Gastroesophageal sphincter (tissue), 4 donors: ENCODE measurements around the gene RC3H2. TPM values are rescaled to one million over a fixed set of nuclear protein-coding genes. Genes with fewer than 3 reads are reported as not detected.

Experiments used
- ATAC-seq: fragments of 150-250 bp; one replicate; pipeline ENCODE4 v1.9.1; 2016; ENCODE audit warnings: mild to moderate bottlenecking, moderate library complexity
- H3K27ac ChIP-seq, 4 donors: fragments of 200-600 bp; sonication (generic) in 3 of 4; 1 replicate in 3 of 4; 2 replicates in 1 of 4; pipeline ENCODE4 v1.5.1; 2016 to 2019
- H3K27me3 ChIP-seq: fragments of 200-600 bp; sonication (generic); one replicate; pipeline ENCODE4 v1.5.1; 2019
- H3K36me3 ChIP-seq, 2 donors: fragments of 200-600 bp; sonication (generic); one replicate each; pipeline ENCODE4 v1.5.1; 2019; ENCODE audit warnings: control low read depth in 1 of 2
- H3K4me1 ChIP-seq, 3 donors: fragments of 200-600 bp; sonication (generic); 1 replicate in 2 of 3; 2 replicates in 1 of 3; pipeline ENCODE4 v1.5.1; 2016 to 2019; ENCODE audit warnings: control low read depth in 2 of 3
- H3K4me3 ChIP-seq, 2 donors: fragments of 200-600 bp; sonication (generic); one replicate each; pipeline ENCODE4 v1.5.1; 2019; ENCODE audit warnings: mild to moderate bottlenecking in 1 of 2, moderate library complexity in 1 of 2
- H3K9me3 ChIP-seq, 3 donors: fragments of 200-600 bp; sonication (generic); one replicate each; pipeline ENCODE4 v1.5.1; 2017 to 2019; ENCODE audit warnings: control low read depth in 2 of 3
- CTCF ChIP-seq, 4 experiments: fragments of 200-600 bp in 2 of 4; fragments of 450-650 bp in 2 of 4; sonication (generic) in 1 of 4; IDR thresholded peaks; one replicate each; pipeline ENCODE4 v1.5.1; 2017 to 2019; ENCODE audit warnings: antibody characterized with exemption in 4 of 4, mild to moderate bottlenecking in 2 of 4, moderate library complexity in 2 of 4
- EP300 ChIP-seq: sonication (generic); formaldehyde crosslinking; IDR thresholded peaks from one replicate; pipeline ENCODE4 v1.6.1; 2017; ENCODE audit warnings: antibody characterized with exemption, mild to moderate bottlenecking
- POLR2A ChIP-seq, 2 donors: fragments of 450-650 bp; IDR thresholded peaks; one replicate each; pipeline ENCODE4 v1.6.1; 2017; ENCODE audit warnings: antibody characterized with exemption in 2 of 2, mild to moderate bottlenecking in 2 of 2, moderate library complexity in 1 of 2
- POLR2AphosphoS5 ChIP-seq: sonication (generic); formaldehyde crosslinking; IDR thresholded peaks from one replicate; pipeline ENCODE4 v1.6.1; 2017; ENCODE audit warnings: antibody characterized with exemption
- WGBS, 2 donors: methylation state at CpG; one replicate each; pipeline ENCODE4 v1.1.5; 2018; ENCODE audit warnings: low coverage in 1 of 2; 5-methylcytosine and 5-hydroxymethylcytosine counted together
- total RNA-seq, 4 donors: library from RNA; depleted of rRNA; stranded (reverse); fragments of >200 nt; gene quantifications; one replicate each; pipeline ENCODE4 v1.1.0, GENCODE V29; 2016

RC3H2 gene
- total RNA-seq, 4 donors from 2014 or later = 50.6 to 70.7 (median 68.7) TPM

- Histone ChIP-seq H3K27me3 (no peaks in the 10 kb centered on the region), H3K9me3 (no peaks in the 10 kb centered on the region), H3K4me3 (no peak overlapping the region), H3K4me1 (peaks cover 0 to 56% (median 3%) of the 10 kb centered on the region in 3 donors), H3K27ac (peak overlapping the region in 1 of 4 donors; percentile 21), H3K36me3 (peaks cover 0 to 82% of the 10 kb centered on the region in 2 donors)
- TF ChIP-seq EP300 (no peak), POLR2A (IDR thresholded peaks at IDR 0.05) (no peak), POLR2AphosphoS5 (no peak), CTCF (IDR thresholded peaks at IDR 0.05) (no peak)
- ATAC-seq = no peak
- WGBS, 2 donors = 34 to 50% methylated on average over 3 of the region's 3 CpGs
Measured at GRCh38 chr9:122819326-122819725, 85.8 kb downstream of the RC3H2 start.

- Histone ChIP-seq H3K27ac (peak overlapping the region in 2 of 4 donors; percentile 20 to 25), H3K27me3 (no peaks in the 10 kb centered on the region), H3K36me3 (peaks cover 0 to 53% of the 10 kb centered on the region in 2 donors), H3K9me3 (no peaks in the 10 kb centered on the region), H3K4me1 (peaks cover 0 to 33% (median 0%) of the 10 kb centered on the region in 3 donors), H3K4me3 (no peak overlapping the region)
- TF ChIP-seq EP300 (no peak), POLR2A (IDR thresholded peaks at IDR 0.05) (no peak)
- WGBS, 2 donors = 72 to 81% methylated on average over 3 to 17 of the region's 17 CpGs
- peak; percentile 82 for ATAC-seq
Measured at GRCh38 chr9:122816163-122816867, 88.8 kb downstream of the RC3H2 start.

GRCh38 chr9:122815544-122815943, 89.6 kb downstream of the RC3H2 start:
- peak overlapping the region in 1 of 4 donors; percentile 25 for H3K27ac ChIP-seq
- no peak overlapping the region for H3K4me3 ChIP-seq
- TF ChIP-seq POLR2AphosphoS5 = no peak
- no peak for TF ChIP-seq POLR2A (IDR thresholded peaks at IDR 0.05)
- no peak for TF ChIP-seq EP300
- no peak for TF ChIP-seq CTCF (IDR thresholded peaks at IDR 0.05)
- no peaks in the 10 kb centered on the region for H3K9me3 ChIP-seq
- no peak for ATAC-seq
- H3K4me1 ChIP-seq = peaks cover 0 to 25% (median 0%) of the 10 kb centered on the region in 3 donors
- H3K27me3 ChIP-seq = no peaks in the 10 kb centered on the region
- peaks cover 0 to 47% of the 10 kb centered on the region in 2 donors for H3K36me3 ChIP-seq

GRCh38 chr9:122814545-122814944, 90.6 kb downstream of the RC3H2 start:
- Histone ChIP-seq H3K36me3 (peaks cover 0 to 37% of the 10 kb centered on the region in 2 donors), H3K27me3 (no peaks in the 10 kb centered on the region), H3K9me3 (no peaks in the 10 kb centered on the region), H3K4me3 (no peak overlapping the region), H3K4me1 (peaks cover 0 to 15% (median 0%) of the 10 kb centered on the region in 3 donors), H3K27ac (no peak overlapping the region)
- no peak for ATAC-seq
- WGBS, 2 donors = 70% methylated on average over 2 to 5 of the region's 6 CpGs
- TF ChIP-seq POLR2A (IDR thresholded peaks at IDR 0.05) = no peak
- TF ChIP-seq POLR2AphosphoS5 = no peak
- no peak for TF ChIP-seq EP300
- TF ChIP-seq CTCF (IDR thresholded peaks at IDR 0.05) = no peak

GRCh38 chr9:122812736-122813135, 92.4 kb downstream of the RC3H2 start:
- no peak for ATAC-seq
- H3K27ac ChIP-seq = no peak overlapping the region
- 81% methylated on average over 4 of the region's 4 CpGs; no CpG with 5 or more reads in 1 of the 2 donors for WGBS, 2 donors
- no peaks in the 10 kb centered on the region for H3K27me3 ChIP-seq
- TF ChIP-seq CTCF (IDR thresholded peaks at IDR 0.05) = no peak
- no peak for TF ChIP-seq POLR2AphosphoS5
- TF ChIP-seq EP300 = no peak
- no peak for TF ChIP-seq POLR2A (IDR thresholded peaks at IDR 0.05)
- H3K4me3 ChIP-seq = no peak overlapping the region
- H3K36me3 ChIP-seq = peaks cover 0 to 27% of the 10 kb centered on the region in 2 donors
- H3K9me3 ChIP-seq = no peaks in the 10 kb centered on the region
- peaks cover 0 to 10% (median 0%) of the 10 kb centered on the region in 3 donors for H3K4me1 ChIP-seq
